A549 (cell line): ENCODE results near the gene SLC16A5. TPM values are rescaled to one million over a fixed set of nuclear protein-coding genes. Genes with fewer than 3 reads are reported as not detected.

Experiments
- ATAC-seq, 2 experiments: fragments of 200-7000 bp in 1 of 2; fragments of >200 bp in 1 of 2; cut with Nextera tagmentation in 1 of 2; cut with Tn5 transposase in 1 of 2; 3 replicates each; pipeline versions ENCODE4 v1.8.0 to v1.9.1; 2018 to 2020; ENCODE audit warnings: mild to moderate bottlenecking in 1 of 2, moderate library complexity in 1 of 2
- CTCF ChIA-PET: fragments of 300-600 bp; sonication (Branson Sonifier 250); formaldehyde crosslinking; extraction: SDS; loops from one replicate; lab custom pipeline; 2021; ENCODE audit warnings: antibody characterized with exemption, inconsistent platforms; lab: Yijun Ruan, JAX
- POLR2A ChIA-PET: fragments of 350-600 bp; formaldehyde crosslinking; extraction: SDS; loops from one replicate; lab custom pipeline; 2021; ENCODE audit warnings: antibody characterized with exemption, inconsistent platforms; lab: Yijun Ruan, JAX
- DNase-seq, 2 experiments: peaks; one replicate each; pipeline versions ENCODE4 v3.0.0 to v3.0.0-alpha.2; 2011 to 2016; ENCODE audit warnings: low read depth in 1 of 2, low spot score in 1 of 2
- FAIRE-seq: peaks from 2 replicates; lab custom pipeline; 2011; peaks lifted over from hg19 to GRCh38; lab: Jason Lieb, UNC
- H3K27ac ChIP-seq, 2 experiments: fragments of >200 bp; sonication (Bioruptor Twin); formaldehyde crosslinking; 3 replicates each; pipeline ENCODE4 v1.5.1; 2016 to 2017
- H3K4me1 ChIP-seq: fragments of >200 bp; sonication (Bioruptor Twin); formaldehyde crosslinking; 3 replicates; pipeline ENCODE4 v1.6.1; 2016
- H3K4me2 ChIP-seq: fragments of >200 bp; sonication (Bioruptor Twin); formaldehyde crosslinking; 3 replicates; pipeline ENCODE4 v1.6.1; 2016
- H3K4me3 ChIP-seq: fragments of >200 bp; sonication (Bioruptor Twin); formaldehyde crosslinking; 3 replicates; pipeline ENCODE4 v1.5.1; 2016
- H3K9me3 ChIP-seq: fragments of >200 bp; sonication (Bioruptor Twin); formaldehyde crosslinking; 3 replicates; pipeline ENCODE4 v1.6.1; 2016
- BHLHE40 ChIP-seq: IDR thresholded peaks from 2 replicates; pipeline ENCODE4 v1.6.1; 2012; ENCODE audit warnings: low read depth, low read length, inconsistent platforms
- CBX2 ChIP-seq: fragments of 200-600 bp; sonication (generic); IDR thresholded peaks from 2 replicates; pipeline ENCODE4 v1.6.1; 2016; ENCODE audit warnings: low read depth, mild to moderate bottlenecking, borderline replicate concordance
- CEBPB ChIP-seq, 2 experiments: fragments of >200 bp in 1 of 2; sonication (Bioruptor Twin) in 1 of 2; formaldehyde crosslinking in 1 of 2; IDR thresholded peaks; 2 replicates each; pipeline ENCODE4 v1.6.1; 2012 to 2016
- CHD4 ChIP-seq: fragments of 200-600 bp; sonication (generic); IDR thresholded peaks from 2 replicates; pipeline ENCODE4 v1.6.1; 2016; ENCODE audit warnings: antibody characterized with exemption, mild to moderate bottlenecking, borderline replicate concordance
- EHF ChIP-seq: fragments of 250-450 bp; sonication (Bioruptor Pico); IDR thresholded peaks from 2 replicates; pipeline ENCODE4 v1.5.0; 2020; ENCODE audit warnings: mild to moderate bottlenecking
- EHMT2 ChIP-seq: fragments of 200-600 bp; sonication (generic); IDR thresholded peaks from 2 replicates; pipeline ENCODE4 v1.6.1; 2016; ENCODE audit warnings: antibody characterized with exemption, low read depth, mild to moderate bottlenecking, moderate library complexity
- FOSB ChIP-seq: fragments of 250-450 bp; sonication (Bioruptor Pico); IDR thresholded peaks from 2 replicates; pipeline ENCODE4 v1.5.0; 2020; ENCODE audit warnings: mild to moderate bottlenecking, moderate library complexity
- FOSL2 ChIP-seq, 2 experiments: fragments of 450-650 bp in 1 of 2; fragments of >200 bp in 1 of 2; sonication (Bioruptor Twin) in 1 of 2; formaldehyde crosslinking; IDR thresholded peaks; 2 replicates each; pipeline versions ENCODE4 v1.5.0 to v1.6.1; 2016 to 2020; ENCODE audit warnings: mild to moderate bottlenecking in 1 of 2, moderate library complexity in 1 of 2
- HDAC2 ChIP-seq: fragments of 200-600 bp; sonication (generic); IDR thresholded peaks from 2 replicates; pipeline ENCODE4 v1.6.1; 2016
- HOXA7 ChIP-seq: fragments of 250-450 bp; sonication (Bioruptor Pico); IDR thresholded peaks from 2 replicates; pipeline ENCODE4 v1.5.0; 2020; ENCODE audit warnings: mild to moderate bottlenecking, moderate library complexity
- JUNB ChIP-seq: fragments of >200 bp; sonication (Bioruptor Twin); formaldehyde crosslinking; IDR thresholded peaks from 2 replicates; pipeline ENCODE4 v1.6.1; 2016
- MAZ ChIP-seq: fragments of 150-350 bp; IDR thresholded peaks from 2 replicates; pipeline ENCODE4 v1.6.1; 2014; ENCODE audit warnings: antibody characterized with exemption, low read depth, low read length, borderline replicate concordance
- NFE2L2 ChIP-seq: fragments of 150-350 bp; conservative IDR thresholded peaks from 2 replicates; pipeline ENCODE4 v1.6.1; 2014; ENCODE audit warnings: low read length
- RCOR1 ChIP-seq: fragments of 150-350 bp; IDR thresholded peaks from 2 replicates; pipeline ENCODE4 v1.6.1; 2014; ENCODE audit warnings: antibody characterized with exemption, low read length, low read depth
- ZC3H11A ChIP-seq: fragments of 450-650 bp; IDR thresholded peaks from 2 replicates; pipeline ENCODE4 v1.6.1; 2014; ENCODE audit warnings: antibody characterized with exemption, mild to moderate bottlenecking
- WGBS: methylation state at CpG from one replicate; pipeline ENCODE4 v1.1.6; 2017; ENCODE audit errors: missing lambda C conversion rate; 5-methylcytosine and 5-hydroxymethylcytosine counted together
- polyA plus RNA-seq, 4 experiments: library from polyadenylated mRNA; depleted of rRNA in 3 of 4; stranded (reverse); fragments of >200 nt; fragmentation: RNase III in 1 of 4; extraction: RNeasy Plus Mini Kit Qiagen cat#74134 plus additional on column Dnase treatment in 1 of 4; gene quantifications; 2 replicates in 3 of 4; 3 replicates in 1 of 4; pipeline ENCODE4 v1.2.3, GENCODE V29; 2011 to 2017
- TF ChIP-seq, protein P1 (sequence below): IDR thresholded peaks from 2 replicates; pipeline ENCODE4 v1.6.1; 2012
- TF ChIP-seq, protein P2 (sequence below): fragments of >200 bp; sonication (Bioruptor Twin); formaldehyde crosslinking; IDR thresholded peaks from 3 replicates; pipeline ENCODE4 v1.6.1; 2016
- TF ChIP-seq, protein P3 (sequence below): fragments of >200 bp; sonication (Bioruptor Twin); formaldehyde crosslinking; IDR thresholded peaks from 2 replicates; pipeline ENCODE4 v1.6.1; 2016

The SLC16A5 gene
- polyA plus RNA-seq, 2 of the 4 experiments (the other 2 are of a cell fraction): 19.0 to 27.2 TPM

DNA sequence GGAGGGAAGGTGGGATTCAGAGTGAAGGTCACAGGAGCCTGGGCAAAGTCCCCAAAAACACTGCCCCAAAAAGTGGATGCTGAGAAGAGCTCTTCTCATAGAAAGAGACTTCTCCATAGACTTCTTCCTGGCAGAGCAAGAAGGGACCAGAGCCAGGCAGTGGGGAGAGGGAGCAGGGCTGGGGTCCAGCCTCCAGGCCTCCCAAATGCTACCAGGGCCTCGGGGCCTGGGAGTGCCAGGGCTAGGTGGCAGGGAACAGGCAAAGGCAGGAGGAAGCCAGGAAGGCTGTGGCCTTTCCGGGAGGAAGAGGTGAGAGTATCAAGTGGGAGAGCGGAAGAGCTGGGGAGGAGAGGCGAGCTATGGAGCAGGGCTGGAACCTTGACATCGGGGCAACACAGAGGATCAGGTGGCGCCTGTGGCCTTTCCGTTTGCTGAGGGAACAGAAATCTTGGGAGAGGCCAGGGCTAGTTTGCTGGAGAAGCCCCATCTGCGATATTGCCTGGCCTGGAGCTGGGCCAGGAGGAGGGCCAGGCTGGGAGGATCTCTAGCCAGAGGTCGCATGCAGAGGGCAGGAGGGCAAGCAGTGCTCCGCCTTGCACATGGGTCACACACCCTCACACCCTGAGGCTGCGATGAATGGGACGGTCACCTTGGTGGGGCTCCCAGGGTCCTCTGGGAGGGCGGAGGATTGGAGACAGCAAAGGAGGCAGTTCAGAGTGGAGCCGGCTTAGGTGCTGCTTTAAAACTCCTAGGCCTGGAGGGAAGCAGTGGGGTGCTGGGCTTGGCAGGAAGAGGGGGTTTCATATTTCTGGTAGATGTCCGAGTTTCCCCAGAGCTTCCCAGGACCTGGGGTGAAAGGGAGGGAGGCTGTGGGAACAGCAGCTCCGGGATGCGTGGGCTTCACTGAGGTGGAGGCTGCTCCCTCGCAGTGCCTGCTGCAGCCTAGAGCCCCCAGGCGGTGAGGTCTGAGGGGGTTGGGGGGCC lies 3.4 kb downstream of the SLC16A5 start:
- ChIA-PET POLR2A (interaction anchor here (1.0 to 1.6 kb wide), 3 partner anchors 15 to 19 kb away, joined by 3 to 4 read pairs (median 3); partner anchors contain the start of gene ARMC7), CTCF (interaction anchor here (0.6 to 81.8 kb wide), 5 partner anchors 5 to 344 kb away, joined by 3 to 3429 read pairs (median 10); partner anchors contain the start of genes ARMC7, ATP5PD, KCTD2 and NT5C)
- Histone ChIP-seq H3K27ac (peak overlapping the region; percentile 79 to 96), H3K4me1 (peaks cover 88% of the 10 kb centered on the region), H3K4me3 (peak overlapping the region; percentile 25), H3K4me2 (peak overlapping the region; percentile 92)
- ATAC-seq (no peak), FAIRE-seq (no peak)
- whole genome bisulfite sequencing: 23% methylated on average over 17 of the region's 19 CpGs
- TF ChIP-seq EHF (0 out of 2 replicates have a peak, but pooled peaks have one; percentile 49), BHLHE40 (no peak), HOXA7 (CRISPR knock-in tag) (no peak), CBX2 (no peak)
- TF ChIP-seq, protein P1, sequence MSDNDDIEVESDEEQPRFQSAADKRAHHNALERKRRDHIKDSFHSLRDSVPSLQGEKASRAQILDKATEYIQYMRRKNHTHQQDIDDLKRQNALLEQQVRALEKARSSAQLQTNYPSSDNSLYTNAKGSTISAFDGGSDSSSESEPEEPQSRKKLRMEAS: peak; percentile 72
- TF ChIP-seq, all 56 proteins: peak for 2
- DNase-seq: peak in 1 of 2 experiments; percentile 59
- H3K9me3 ChIP-seq: no peaks in the 10 kb centered on the region

DNA sequence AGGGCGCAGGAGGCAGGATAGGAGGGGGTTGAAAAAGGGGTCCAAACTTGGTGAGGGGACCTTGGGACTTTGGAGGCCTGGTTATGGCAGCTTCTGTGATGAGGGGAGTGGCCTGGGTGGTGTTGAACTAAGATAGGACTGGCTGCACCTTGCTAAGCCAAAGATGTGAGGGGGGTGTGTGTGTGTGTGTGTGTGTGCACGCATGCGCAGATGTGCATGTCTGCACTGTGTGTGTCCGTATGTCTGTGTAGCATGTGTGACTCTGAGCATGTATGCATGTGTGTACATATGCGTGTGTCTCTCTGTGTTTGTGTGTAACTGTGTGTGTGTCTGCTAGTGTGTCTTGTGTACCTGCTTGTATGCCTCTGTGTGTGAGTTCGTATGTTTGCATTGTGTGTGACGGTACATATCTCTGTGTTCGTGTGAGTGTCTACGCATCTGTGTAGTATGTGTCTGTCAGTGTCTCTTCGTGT lies 4.1 kb downstream of the SLC16A5 start:
- H3K4me1 ChIP-seq: peaks cover 88% of the 10 kb centered on the region
- H3K27ac ChIP-seq: peak overlapping the region; percentile 79 to 96
- H3K9me3 ChIP-seq: no peaks in the 10 kb centered on the region
- TF ChIP-seq FOSB (no peak), JUNB (no peak), MAZ (no peak), HDAC2 (no peak), RCOR1 (no peak), CBX2 (no peak), NFE2L2 (no peak), CEBPB (IDR thresholded peaks at IDR 0.05) (no peak), EHF (no peak), CHD4 (no peak), BHLHE40 (no peak), ZC3H11A (no peak), EHMT2 (no peak), FOSL2 (IDR thresholded peaks at IDR 0.05) (no peak), FOSL2 (CRISPR knock-in tag; IDR thresholded peaks at IDR 0.05) (no peak)
- TF ChIP-seq, protein P1: no peak
- TF ChIP-seq, protein P2, sequence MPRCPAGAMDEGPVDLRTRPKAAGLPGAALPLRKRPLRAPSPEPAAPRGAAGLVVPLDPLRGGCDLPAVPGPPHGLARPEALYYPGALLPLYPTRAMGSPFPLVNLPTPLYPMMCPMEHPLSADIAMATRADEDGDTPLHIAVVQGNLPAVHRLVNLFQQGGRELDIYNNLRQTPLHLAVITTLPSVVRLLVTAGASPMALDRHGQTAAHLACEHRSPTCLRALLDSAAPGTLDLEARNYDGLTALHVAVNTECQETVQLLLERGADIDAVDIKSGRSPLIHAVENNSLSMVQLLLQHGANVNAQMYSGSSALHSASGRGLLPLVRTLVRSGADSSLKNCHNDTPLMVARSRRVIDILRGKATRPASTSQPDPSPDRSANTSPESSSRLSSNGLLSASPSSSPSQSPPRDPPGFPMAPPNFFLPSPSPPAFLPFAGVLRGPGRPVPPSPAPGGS: no peak
- TF ChIP-seq, protein P3, sequence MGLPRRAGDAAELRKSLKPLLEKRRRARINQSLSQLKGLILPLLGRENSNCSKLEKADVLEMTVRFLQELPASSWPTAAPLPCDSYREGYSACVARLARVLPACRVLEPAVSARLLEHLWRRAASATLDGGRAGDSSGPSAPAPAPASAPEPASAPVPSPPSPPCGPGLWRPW: no peak
- 74% methylated on average over 10 of the region's 10 CpGs for WGBS
- H3K4me2 ChIP-seq: peak overlapping the region; percentile 92
- ATAC-seq (no peak), DNase-seq (peak in 1 of 2 experiments; percentile 61), FAIRE-seq (peak; percentile 13)
- POLR2A ChIA-PET: interaction anchor here (1.0 to 2.0 kb wide), 3 partner anchors 14 to 32 kb away, joined by 3 to 10 read pairs (median 4); partner anchors contain the start of gene ARMC7
- H3K4me3 ChIP-seq: peak overlapping the region; percentile 25
- CTCF ChIA-PET: interaction anchor here (0.6 to 81.8 kb wide), 6 partner anchors 5 to 110 kb away, joined by 3 to 3429 read pairs (median 7); partner anchors contain the start of genes ARMC7, ATP5PD, KCTD2 and MRPL58
